Esophagus squamous epithelium (tissue), 4 donors: ENCODE results near the gene CABLES1.

Experiments
- POLR2A ChIP-seq, 4 donors: fragments of 450-650 bp; IDR thresholded peaks; one replicate each; pipeline ENCODE4 v1.6.1; 2017; ENCODE audit warnings: antibody characterized with exemption in 4 of 4, mild to moderate bottlenecking in 4 of 4, moderate library complexity in 3 of 4
- TF ChIP-seq, protein P1 (sequence below), 6 experiments: fragments of 450-650 bp in 4 of 6; fragments of 200-600 bp in 2 of 6; sonication (generic) in 2 of 6; IDR thresholded peaks; one replicate each; pipeline ENCODE4 v1.5.1; 2016 to 2019; ENCODE audit warnings: antibody characterized with exemption in 6 of 6, mild to moderate bottlenecking in 4 of 6, moderate library complexity in 4 of 6

DNA sequence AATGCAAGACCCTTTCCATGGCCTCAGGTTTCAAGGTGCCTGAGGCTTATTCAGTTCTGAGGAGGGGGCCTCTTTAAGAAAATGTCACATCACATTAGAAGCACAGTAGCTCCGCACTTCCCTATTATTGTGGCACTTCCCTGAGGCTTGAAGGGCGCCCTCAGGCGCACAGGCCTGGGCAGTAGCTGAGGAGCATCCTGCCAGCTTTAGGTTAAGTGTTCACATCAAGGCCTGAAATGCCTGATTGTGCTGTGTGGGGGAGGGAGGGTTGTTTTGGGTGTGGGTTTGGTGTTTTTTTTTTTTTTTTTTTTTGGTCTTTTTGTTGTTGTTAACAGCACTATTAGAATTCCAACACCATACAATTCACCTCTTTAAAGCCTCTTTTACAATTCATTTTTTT is 107.9 kb downstream of the CABLES1 start:
- TF ChIP-seq, protein P1, sequence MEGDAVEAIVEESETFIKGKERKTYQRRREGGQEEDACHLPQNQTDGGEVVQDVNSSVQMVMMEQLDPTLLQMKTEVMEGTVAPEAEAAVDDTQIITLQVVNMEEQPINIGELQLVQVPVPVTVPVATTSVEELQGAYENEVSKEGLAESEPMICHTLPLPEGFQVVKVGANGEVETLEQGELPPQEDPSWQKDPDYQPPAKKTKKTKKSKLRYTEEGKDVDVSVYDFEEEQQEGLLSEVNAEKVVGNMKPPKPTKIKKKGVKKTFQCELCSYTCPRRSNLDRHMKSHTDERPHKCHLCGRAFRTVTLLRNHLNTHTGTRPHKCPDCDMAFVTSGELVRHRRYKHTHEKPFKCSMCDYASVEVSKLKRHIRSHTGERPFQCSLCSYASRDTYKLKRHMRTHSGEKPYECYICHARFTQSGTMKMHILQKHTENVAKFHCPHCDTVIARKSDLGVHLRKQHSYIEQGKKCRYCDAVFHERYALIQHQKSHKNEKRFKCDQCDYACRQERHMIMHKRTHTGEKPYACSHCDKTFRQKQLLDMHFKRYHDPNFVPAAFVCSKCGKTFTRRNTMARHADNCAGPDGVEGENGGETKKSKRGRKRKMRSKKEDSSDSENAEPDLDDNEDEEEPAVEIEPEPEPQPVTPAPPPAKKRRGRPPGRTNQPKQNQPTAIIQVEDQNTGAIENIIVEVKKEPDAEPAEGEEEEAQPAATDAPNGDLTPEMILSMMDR (IDR thresholded peaks at IDR 0.05) = no peak
- TF ChIP-seq POLR2A (IDR thresholded peaks at IDR 0.05) = no peak
